Chondrocyte (in vitro differentiated cells): ENCODE data around the gene MAPK8IP2. TPM values are rescaled to one million over a fixed set of nuclear protein-coding genes. Genes with fewer than 3 reads are reported as not detected.
"Not testable (repeated sequence)": the region's sequence is repeated elsewhere in the genome, so short reads cannot be mapped to it uniquely, and the experiment has no call there.

Source experiments
- DNase-seq: peaks from one replicate; pipeline ENCODE4 v3.0.0; 2021; ENCODE audit warnings: mixed read lengths, low spot score
- H3K27ac Mint-ChIP-seq: one replicate; pipeline ENCODE4 v1.8.0; 2021; ENCODE audit warnings: mild to moderate bottlenecking, moderate library complexity, mixed read lengths; ENCODE audit not compliant: unreplicated experiment
- H3K27me3 Mint-ChIP-seq: 2 replicates; pipeline ENCODE4 v1.8.0; 2021; ENCODE audit warnings: low read depth, mixed read lengths
- H3K36me3 Mint-ChIP-seq: 2 replicates; pipeline ENCODE4 v1.8.0; 2021; ENCODE audit warnings: low read depth, mixed read lengths
- H3K4me1 Mint-ChIP-seq: 2 replicates; pipeline ENCODE4 v1.8.0; 2021; ENCODE audit warnings: low read depth, mild to moderate bottlenecking, mixed read lengths
- H3K4me3 Mint-ChIP-seq: one replicate; pipeline ENCODE4 v1.8.0; 2021; ENCODE audit warnings: mild to moderate bottlenecking, moderate library complexity, mixed read lengths; ENCODE audit not compliant: unreplicated experiment
- H3K9me3 Mint-ChIP-seq: 2 replicates; pipeline ENCODE4 v1.8.0; 2021; ENCODE audit warnings: low read depth, mixed read lengths
- CTCF ChIP-seq: fragments of 200-600 bp; sonication (generic); IDR thresholded peaks from 2 replicates; pipeline ENCODE4 v1.5.0; 2021; ENCODE audit warnings: antibody characterized with exemption, mild to moderate bottlenecking, moderate library complexity
- total RNA-seq: library from RNA; stranded (reverse); gene quantifications from 3 replicates; pipeline ENCODE4 v1.2.1, GENCODE V29; 2021

MAPK8IP2 gene
- total RNA-seq, 1 donor from 2014 or later, result 4.1 TPM

DNA sequence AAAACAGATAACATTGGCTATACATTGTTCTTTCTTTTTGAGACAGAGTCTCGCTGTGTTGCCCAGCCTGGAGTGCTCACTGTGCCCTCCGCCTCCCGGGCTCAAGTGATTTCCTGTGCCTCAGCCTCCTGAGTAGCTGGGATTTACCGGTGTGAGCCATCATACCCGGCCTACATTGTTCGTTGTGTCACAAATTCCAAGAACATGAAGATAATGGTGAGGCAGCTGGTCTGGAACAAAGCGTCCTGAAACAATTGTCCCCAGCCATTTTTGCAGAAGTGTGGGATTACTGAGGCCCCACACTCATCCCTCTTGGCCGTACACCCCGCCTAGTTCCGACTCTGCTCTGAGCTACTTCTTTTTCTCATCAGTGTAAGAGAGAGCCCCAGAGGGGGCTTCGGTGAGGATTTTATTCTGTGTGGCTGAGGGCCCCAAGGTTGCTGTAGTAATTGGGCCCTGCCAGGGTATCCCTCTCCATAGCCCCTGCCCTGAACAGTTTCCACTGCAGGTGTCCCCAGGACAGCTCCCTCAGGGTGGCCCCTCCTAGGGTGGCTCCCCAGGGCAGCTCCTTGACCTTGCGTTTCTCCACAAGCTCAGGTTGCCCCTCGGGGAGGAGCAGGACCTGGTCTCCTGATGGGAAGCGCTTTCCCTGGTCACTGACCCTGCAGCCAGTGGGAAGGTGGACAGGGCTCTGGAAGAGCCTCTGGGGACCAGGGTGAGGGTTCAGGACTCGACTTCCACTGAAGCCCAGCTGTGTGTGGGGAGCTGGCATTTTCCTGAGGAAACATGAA, 40.5 kb downstream of the MAPK8IP2 start:
- peaks cover 8% of the 10 kb centered on the region for H3K4me1 Mint-ChIP-seq
- no peak for TF ChIP-seq CTCF
- no peak overlapping the region for H3K4me3 Mint-ChIP-seq
- no peaks in the 10 kb centered on the region for H3K36me3 Mint-ChIP-seq
- no peak for DNase-seq
- no peak overlapping the region for H3K27ac Mint-ChIP-seq
- peaks cover 2% of the 10 kb centered on the region for H3K27me3 Mint-ChIP-seq
- H3K9me3 Mint-ChIP-seq, result no peaks in the 10 kb centered on the region

DNA sequence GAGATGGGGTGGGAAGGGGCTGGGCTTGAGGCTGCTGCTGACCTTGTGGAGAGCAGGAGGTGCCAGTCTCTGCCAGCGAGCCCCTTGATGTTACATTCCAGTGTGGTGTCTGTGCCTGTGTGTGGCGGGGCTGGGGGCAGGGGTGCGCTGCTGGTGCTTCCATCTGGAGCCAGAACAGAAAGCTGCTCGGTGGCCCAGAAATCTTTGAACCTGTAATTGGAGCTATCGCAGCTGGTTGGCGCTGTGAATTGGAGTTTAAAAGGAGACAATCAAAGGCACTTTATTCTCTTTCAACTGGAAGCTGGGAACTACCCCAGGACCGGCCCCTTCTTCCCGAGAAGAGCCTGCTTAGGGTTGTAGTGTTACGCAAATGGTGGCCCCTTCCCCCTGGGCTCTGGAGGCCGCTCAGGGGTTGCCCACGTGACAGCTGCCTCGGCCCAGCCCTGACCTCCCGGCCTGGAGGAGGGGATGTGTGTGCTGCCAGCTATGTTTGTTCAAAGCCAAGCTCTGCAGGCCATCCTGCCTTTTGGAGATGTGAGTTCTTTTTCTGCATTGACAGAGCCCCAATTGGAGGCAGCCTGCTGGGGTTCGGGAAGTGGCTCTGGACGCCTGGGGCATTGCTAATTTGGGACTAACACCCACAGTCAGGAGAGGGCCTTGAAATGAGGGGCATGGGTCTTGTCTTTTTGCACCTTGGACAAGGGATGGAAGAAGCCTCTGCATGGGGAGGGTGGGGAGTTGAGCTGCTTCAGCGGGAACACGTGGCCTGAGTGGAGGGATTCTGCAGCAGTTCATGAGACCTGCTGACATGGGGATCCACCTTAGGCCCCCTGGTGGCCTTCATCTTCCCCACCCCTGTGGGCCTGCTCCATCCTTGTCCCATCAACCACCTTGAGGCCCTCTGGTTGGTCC, 41.4 kb downstream of the MAPK8IP2 start:
- Mint-ChIP-seq H3K9me3 (no peaks in the 10 kb centered on the region), H3K4me3 (no peak overlapping the region), H3K27ac (no peak overlapping the region), H3K36me3 (no peaks in the 10 kb centered on the region), H3K4me1 (peaks cover 8% of the 10 kb centered on the region), H3K27me3 (peaks cover 6% of the 10 kb centered on the region)
- DNase-seq, result no peak
- TF ChIP-seq CTCF, result peak; percentile 69

DNA sequence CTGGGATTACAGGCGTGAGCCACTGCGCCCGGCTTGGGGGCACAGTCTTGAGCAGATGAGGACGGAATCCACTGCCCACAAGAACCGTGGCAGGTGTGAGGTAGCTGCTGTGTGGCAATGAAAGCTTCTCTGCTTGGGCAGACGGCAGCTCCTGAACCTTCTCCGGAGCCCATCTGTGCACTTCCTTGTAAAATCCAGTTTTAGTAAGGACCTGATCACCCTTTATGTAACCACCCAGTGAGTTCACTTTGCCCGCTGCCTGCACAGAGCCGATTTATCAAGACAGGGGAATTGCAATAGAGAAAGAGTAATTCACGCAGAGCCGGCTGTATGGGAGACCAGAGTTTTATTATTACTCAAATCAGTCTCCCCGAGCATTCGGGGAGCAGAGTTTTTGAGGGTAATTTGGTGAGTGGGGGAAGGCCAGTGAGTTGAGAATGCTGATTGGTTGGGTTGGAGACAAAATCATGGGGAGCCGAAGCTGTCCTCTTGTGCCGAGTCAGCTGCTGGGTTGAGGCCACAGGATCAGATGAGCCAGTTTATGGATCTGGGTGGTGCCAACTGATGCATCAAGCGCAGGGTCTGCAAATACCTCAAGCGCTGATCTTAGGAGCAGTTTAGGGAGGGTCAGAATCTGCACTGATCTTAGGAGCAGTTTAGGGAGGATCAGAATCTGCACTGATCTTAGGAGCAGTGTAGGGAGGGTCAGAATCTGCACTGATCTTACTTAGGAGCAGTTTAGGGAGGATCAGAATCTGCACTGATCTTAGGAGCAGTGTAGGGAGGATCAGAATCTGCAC, 42.6 kb downstream of the MAPK8IP2 start:
- not testable (repeated sequence) for H3K27me3 Mint-ChIP-seq, H3K36me3 Mint-ChIP-seq, H3K9me3 Mint-ChIP-seq, H3K4me3 Mint-ChIP-seq, H3K4me1 Mint-ChIP-seq, DNase-seq, H3K27ac Mint-ChIP-seq

DNA sequence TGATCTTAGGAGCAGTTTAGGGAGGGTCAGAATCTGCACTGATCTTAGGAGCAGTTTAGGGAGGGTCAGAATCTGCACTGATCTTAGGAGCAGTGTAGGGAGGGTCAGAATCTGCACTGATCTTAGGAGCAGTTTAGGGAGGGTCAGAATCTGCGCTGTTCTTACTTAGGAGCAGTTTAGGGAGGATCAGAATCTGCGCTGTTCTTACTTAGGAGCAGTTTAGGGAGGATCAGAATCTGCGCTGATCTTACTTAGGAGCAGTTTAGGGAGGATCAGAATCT, 43.2 kb downstream of the MAPK8IP2 start:
- not testable (repeated sequence) for H3K27ac Mint-ChIP-seq, H3K9me3 Mint-ChIP-seq, H3K4me3 Mint-ChIP-seq, H3K4me1 Mint-ChIP-seq, H3K36me3 Mint-ChIP-seq, DNase-seq, H3K27me3 Mint-ChIP-seq

DNA sequence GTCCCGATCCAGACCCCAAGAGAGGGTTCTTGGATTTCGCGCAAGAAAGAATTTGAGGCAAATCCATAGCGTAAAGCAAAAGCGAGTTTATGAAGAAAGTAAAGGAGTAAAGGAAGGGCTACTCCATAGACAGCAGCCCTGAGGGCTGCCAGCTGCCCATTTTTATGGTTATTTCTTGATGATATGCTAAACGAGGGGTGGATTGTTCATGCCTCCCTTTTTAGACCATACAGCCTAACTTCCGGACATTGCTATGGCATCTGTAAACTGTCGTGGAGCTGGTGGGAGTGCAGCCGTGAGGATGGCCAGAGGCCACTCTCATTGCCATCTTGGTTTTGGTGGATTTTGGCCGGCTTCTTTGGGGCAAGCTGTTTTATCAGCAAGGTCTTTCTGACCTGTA, 52.7 kb downstream of the MAPK8IP2 start:
- Mint-ChIP-seq H3K27ac (no peak overlapping the region), H3K4me3 (no peak overlapping the region), H3K9me3 (no peaks in the 10 kb centered on the region), H3K4me1 (peaks cover 14% of the 10 kb centered on the region), H3K27me3 (no peaks in the 10 kb centered on the region), H3K36me3 (peaks cover 1% of the 10 kb centered on the region)
- no peak for DNase-seq
- no peak for TF ChIP-seq CTCF

DNA sequence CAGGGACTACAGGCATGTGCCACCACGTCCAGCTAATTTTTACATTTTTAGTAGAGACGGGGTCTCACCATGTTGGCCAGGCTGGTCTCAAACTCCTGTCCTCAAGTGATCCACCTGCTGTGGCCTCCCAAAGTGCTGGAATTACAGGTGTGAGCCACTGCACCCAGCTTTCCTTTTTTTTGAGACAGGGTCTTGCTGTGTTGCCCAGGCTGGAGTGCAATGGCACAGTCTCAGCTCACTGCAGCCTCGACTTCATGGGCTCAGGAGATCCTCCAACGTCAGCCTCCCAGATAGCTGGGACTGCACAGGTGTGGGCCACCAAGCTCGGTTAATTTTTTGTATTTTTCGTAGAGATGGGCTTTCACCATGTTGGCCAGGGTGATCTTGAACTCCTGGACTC, 54.1 kb downstream of the MAPK8IP2 start:
- H3K4me1 Mint-ChIP-seq, result peaks cover 16% of the 10 kb centered on the region
- H3K36me3 Mint-ChIP-seq, H3K9me3 Mint-ChIP-seq, H3K27me3 Mint-ChIP-seq, H3K27ac Mint-ChIP-seq, DNase-seq, H3K4me3 Mint-ChIP-seq: not testable (repeated sequence)
